CD4-positive, alpha-beta T cell treated with Interleukin-15 for 4 hours (primary cell): Measurements from ENCODE around the gene TMEM123.
A peak's percentile ranks its signal among the peaks of the same experiment; 100 is the strongest.
"Not testable (repeated sequence)": the region's sequence is repeated elsewhere in the genome, so short reads cannot be mapped to it uniquely, and the experiment has no call there.

Experiments
- DNase-seq: peaks from one replicate; pipeline ENCODE4 v3.0.0-alpha.2; 2020; ENCODE audit warnings: low spot score

Gene TMEM123

DNA sequence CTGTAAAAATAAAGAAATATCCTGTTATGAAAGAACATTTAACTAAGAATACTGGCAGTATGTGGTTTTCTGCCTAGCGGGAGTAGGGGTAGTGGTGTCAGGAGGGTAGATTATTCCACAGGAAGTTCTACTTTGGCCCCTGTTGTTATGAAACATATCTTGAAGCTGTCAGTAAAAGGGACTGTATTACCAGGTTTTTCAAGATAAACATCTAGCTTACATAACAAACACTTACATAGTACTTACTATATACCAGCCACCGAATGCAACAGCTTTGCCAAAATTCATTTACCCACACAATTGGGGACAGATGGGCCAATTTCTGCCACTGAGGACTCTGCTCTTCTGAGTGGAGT lies 3.7 kb downstream of the TMEM123 start:
- DNase-seq: no peak

DNA sequence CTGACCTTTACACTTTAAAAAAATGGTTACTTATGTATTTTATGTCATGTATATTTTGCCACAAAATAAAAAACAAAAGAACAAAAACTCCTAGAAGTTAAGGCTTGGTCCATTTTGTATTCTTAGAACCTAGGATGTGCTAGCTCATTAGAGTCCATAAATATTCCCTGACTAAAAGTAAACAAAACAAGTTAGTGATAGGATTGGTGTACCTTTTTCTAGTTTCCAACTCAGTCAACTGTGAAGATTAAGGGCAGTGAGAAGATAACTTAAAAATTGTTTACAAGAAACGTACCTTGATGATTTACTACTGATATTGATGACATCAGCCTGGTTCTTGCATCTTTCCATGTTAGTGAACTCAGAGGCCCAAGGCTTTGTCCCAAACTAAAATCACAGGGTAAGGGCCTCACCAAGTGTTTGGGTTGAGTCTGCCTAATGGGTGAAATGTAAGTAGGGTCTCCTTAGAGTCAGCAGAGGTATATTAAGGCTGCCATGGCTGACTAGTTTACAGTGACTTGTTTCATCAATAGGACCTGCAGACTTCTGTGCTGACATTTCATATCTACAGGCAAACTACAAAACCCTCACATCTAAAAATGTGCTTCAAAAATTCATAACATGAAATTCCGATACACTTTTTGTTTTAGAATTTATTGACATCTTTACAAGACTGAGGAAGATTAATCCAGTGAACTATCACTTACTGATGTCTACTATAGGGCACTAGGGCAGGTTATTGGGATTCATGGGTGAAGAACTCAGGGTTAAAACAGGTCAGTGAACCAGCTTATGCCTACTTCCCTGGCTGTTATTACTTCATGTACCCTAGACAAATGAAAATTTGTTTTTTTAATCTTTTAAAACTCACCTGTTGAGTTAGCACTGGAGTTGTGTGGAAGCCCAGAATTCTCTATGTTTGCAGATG lies 4.4 kb downstream of the TMEM123 start:
- DNase-seq: no peak

DNA sequence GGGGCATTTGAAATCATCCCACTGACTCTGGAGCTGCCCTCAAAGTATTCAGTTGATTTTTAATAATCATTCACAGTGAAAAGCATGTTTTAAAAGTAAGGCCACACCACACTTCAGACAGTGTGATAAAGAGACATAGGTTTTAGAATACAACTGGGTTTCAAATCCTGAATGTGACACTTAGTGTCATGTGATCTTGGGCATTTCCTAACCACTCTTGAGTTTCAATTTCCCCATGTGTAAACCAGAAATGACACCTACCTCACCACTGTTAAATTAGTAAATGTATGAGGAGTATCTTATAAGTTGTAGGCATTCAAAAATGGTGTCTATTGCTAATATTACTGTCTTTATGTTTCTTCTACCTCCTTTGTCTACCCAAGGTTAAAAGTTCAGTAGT lies 5.4 kb downstream of the TMEM123 start:
- peak; percentile 57 for DNase-seq

DNA sequence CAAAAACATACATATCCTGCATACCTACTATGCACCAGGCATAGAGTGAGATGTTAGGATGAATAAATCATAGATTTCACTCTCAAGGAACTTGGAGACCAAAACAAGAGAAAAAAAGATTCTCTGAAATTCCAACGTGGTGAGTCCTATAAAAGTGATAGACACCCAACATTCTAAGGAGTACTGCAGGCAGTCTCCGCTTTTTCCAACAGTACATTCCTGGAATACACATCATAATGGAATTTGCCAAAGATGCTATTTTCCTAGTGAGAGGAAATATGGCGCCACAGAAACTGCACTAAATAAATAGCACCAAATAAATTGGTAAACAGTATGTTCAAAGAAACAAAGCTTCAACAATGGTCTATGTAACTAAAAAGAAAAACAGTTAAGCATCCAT lies 6.0 kb downstream of the TMEM123 start:
- DNase-seq: no peak

DNA sequence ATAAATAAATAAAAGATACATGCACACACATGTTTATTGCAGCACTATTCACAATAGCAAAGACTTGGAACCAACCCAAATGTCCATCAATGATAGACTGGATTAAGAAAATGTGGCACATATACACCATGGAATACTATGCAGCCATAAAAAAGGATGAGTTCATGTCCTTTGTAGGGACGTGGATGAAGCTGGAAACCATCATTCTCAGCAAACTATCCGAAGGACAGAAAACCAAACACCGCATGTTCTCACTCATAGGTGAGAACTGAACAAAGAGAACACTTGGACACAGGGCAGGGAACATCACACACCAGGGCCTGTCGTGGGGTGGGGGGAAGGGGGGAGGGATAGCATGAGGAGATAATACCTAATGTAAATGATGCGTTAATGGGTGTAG lies 7.9 kb downstream of the TMEM123 start:
- not testable (repeated sequence) for DNase-seq

DNA sequence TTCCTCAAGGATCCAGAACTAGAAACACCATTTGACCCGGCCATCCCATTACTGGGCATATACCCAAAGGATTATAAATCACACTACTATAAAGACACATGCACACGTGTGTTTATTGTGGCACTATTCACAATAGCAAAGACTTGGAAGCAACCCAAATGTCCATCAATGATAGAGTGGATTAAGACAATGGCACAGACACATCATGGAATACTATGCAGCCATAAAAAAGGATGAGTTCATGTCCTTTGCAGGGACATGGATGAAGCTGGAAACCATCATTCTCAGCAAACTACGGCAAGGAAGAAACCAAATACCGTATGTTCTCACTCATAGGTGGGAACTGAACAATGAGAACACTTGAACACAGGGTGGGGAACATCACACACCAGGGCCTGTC lies 8.4 kb downstream of the TMEM123 start:
- not testable (repeated sequence) for DNase-seq

DNA sequence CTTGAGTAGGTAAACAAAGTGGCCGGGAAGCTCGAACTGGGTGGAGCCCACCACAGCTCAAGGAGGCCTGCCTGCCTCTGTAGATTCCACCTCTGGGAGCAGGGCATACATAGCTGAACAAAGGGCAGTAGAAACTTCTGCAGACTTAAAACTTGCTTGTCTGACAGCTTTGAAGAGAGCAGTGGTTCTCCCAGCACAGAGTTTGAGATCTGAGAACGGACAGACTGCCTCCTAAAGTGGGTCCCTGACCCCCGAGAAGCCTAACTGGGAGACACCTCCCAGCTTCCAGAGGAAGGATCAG lies 13.6 kb downstream of the TMEM123 start:
- DNase-seq: not testable (repeated sequence)

DNA sequence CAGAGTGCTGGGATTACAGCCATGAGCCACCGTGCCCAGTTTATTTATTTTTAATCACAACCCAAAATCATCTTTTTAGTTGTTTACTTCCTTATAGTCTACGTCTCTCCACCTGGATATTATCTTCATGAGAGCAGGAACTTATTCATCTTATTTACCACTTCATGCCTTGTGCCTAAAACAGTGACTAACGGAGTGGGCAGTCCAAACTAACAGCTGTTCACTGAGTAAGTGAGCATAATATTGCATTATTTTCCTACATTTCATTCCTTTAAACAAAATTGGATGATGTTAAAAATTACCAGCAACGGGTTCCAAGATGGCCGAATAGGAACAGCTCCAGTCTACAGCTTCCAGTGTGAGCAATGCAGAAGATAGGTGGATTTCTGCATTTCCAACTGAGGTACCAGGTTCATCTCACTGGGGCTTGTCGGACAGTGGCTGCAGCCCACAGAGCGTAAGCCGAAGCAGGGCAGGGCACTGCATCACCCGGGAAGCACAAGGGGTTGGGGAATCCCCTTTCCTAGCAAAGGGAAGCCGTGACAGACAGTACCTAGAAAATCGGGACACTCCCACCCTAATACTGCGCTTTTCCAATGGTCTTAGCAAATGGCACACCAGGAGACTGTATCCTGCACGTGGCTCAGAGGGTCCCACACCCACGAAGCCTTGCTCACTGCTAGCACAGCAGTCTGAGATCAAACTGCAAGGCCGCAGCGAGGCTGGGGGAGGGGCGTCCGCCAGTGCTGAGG lies 14.1 kb downstream of the TMEM123 start:
- DNase-seq: no peak

DNA sequence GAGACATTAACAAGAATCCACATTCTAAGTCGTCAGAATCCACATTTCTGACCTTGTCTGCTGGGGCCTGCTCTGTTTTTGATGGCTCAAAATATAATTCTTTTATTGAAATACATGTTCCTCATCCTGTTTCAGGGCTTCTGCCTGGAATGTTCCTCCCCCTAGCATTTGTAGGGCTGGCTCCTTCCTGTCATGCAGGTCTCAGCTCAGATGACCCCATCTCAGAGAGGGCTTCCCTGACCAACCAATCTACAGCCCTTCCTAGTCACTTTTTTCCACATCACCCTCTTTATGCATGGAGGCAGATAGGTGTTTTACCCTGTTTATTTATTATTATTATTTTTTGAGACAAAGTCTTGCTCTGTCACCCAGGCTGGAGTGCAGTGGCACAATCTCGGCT lies 14.8 kb downstream of the TMEM123 start:
- DNase-seq: no peak

DNA sequence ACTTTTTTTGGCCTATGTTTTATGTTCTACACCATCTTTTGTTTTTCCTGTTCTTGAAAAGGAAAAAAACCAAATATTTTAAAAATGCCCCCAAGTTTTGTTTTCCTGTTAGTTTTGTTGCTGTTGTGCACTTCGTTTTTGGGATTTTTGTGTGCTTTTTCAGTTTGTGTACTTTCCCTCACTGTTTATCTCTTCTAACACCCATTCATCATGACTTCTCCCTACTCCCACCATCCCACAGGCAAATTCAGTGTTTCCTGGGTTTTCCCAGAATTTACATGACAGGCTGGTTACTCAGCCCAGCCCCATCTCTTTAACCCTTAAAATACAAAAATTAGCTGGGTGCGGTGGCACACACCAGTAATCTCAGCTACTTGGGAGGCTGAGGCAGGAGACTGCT lies 15.6 kb downstream of the TMEM123 start:
- no peak for DNase-seq

DNA sequence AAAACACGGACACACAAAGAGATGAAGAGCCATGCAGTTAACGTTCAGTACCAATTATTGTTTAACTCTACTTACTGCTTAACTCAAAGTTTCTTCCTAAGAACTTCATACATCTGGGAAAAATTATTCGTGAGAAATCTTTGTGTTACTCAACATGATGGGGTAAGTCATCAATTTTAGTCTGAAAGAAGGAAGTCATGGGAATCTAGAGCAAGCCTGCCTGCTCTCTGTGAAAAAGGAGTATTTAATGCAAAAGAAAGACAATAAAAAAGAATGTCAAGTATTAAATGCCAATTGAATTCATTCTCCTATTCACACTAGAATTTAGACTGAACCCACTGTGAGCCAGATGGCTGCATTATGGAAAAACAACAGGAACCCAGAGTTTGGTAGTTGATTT lies 16.0 kb downstream of the TMEM123 start:
- no peak for DNase-seq

DNA sequence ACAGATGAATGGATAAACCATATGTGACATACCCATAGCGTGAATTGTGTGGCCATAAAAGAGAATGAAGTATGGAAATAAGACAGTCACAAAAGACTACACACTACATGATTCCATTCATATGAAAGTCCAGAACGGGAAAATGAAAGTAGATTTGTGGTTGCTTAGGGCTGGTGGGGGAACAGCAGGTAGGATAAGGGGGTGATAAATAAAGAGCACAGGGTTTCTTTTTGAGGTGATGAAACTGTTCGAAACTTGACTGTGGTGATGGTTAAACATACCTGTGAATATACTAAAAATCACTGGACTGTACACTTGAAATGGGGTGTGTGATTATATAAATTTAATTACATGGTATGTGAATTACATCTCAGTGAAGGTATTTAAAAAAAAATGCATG lies 16.9 kb downstream of the TMEM123 start:
- DNase-seq: no peak

DNA sequence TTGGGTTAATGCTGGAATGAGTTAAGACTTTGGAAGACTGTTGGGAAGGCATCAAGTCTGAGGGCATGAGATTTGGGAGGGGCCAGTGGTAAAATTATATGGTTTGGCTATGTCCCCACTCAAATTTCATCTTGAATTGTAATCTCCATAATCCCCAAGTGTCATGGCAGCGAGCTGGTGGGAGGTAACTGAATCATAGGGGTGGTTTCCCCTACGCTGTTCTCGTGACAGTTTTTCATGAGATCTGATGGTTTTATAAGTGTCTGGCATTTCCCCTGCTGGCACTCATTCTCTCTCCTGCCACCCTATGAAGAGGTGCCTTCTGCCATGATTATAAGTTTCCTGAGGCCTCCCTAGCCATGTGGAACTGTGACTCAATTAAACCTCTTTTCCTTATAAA lies 19.0 kb downstream of the TMEM123 start:
- DNase-seq: not testable (repeated sequence)

DNA sequence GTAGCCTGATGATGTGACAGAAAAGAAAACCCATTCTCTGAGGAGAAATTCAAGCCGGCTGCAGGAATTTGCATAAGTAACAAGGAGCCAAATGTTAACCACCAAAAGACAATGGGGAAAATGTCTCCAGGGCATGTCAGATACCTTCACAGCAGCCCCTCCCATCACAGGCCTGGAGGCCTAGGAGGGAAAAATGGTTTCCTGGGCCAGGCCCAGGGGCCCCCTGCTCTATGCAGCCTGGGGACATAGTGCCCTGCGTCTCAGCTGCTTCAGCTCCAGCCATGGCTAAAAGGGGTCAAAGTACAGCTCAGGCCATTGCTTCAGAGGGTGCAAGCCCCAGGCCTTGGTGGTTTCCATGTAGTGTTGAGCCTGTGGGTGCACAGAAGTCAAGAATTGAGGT lies 20.0 kb downstream of the TMEM123 start:
- not testable (repeated sequence) for DNase-seq

DNA sequence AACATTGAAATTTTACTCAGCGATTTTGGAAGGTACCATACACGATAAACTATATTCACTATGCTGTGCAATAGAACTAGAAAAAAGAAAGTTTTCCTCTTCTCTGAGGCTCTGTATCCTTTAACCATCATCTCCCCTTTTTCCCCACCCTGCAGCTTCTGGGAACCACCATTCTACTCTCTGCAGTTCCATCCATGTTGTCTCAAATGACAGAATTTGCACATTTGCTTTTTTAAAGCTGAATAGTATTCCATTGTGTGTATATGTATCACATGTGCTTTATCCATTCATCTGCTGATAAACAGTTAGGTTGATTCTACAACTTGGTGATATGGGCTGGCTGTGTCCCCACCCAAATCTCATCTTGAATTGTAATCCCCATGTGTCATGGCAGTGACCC lies 21.2 kb downstream of the TMEM123 start:
- DNase-seq: no peak

DNA sequence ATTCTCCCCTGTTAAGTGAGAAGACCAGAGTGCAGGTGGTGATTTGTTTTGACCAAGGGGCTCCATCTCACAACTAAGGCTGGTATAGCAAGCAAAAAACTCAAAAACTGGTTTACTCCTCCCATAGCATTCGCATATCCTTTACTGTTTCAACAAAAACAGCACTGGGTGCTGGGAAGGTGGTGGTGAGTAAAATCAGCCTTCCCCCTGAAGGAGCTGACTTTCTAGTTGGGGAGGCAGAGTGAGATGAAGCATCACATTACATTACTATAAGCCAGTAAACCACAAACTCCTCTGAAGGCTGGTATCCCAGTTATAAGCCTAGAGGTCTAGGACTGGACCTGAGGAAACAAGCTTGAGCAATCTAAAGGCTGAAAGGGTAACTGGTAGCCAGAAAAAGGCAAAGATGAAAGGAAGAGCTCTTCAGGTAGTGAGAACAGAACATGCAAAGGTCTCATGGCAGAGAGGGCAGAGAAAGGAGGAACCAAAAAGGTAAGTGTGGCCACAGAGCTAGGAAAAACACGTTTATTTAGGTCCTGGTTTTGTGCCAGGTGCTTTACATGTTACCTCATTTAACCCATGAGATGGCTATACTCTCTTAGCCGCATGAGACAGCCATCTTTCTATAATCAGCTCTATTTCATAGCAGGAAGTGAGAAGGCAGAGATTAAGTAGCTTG lies 22.3 kb downstream of the TMEM123 start:
- DNase-seq: no peak

DNA sequence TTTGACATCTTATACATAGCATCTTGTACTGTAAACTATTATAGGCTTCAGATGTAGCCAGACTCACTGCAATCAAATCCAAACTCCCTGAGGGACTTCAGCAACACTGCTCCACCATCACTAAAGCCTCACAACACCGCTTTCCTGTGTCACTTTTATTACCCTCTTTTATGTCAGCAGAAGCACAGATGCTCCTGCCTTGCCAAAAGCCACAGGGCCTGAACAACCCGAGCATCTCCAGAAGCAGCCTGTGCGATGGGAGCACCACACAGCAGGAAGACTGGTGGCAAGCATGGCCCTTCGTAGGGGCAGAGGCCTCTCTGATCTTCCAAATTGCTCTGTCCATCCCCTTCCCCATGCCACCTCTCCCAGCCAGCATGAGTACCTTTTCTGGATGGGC lies 22.9 kb downstream of the TMEM123 start:
- no peak for DNase-seq

DNA sequence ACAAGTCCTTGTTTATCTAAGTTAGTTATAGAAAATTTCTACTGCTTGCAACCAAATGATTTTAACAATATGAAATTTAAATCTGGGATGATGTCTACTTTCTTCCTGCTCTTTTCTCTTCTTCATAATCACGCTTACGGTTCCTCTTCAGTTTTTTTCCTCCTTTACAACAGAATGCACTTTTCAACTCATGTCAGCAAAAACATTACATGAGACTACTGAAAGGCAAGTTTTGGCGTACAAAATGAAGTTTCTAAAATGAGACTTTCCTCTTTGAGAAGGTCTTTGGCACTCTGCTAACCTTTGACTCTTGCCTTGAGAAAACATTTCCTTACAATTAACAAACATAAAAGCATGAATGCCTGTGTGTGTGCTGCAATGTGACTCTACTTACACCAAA lies 23.3 kb downstream of the TMEM123 start:
- DNase-seq: no peak

DNA sequence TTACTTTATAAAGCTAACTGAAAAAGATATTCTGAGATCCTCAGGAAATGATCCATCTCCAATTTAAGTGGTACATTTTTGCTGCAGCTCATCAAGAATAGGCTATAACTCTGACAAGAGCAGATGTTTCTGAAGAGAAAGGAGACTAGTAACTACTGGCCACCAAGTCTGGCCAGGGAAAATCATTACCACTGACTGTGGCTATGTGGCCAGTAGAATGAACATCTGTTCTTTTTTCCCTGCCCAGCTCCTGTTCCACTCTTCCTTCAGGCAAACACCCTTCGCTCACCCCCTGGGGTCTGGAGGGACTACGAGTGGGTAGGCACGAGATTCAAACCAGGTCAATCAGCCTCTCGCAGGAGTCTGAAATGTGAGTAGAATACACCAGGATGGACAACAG lies 23.9 kb downstream of the TMEM123 start:
- no peak for DNase-seq

DNA sequence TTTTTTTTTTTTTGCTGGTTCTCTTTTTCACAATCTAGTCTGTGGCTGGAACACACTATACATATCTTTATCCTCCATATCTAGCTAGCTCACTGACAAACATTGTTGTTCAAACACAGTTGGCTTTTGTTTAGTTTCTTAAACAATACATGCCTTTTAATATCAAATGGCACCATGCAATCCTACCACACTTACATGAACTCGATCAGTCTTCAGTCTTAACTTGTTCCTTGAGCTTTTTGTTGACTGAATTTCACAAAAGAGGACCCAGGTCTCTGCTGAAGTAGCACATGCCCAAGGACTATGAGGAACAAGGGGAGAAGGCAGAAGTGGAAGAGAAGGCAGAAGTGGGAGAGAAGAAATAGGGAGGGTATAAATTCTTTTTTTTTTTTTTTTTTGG lies 25.5 kb downstream of the TMEM123 start:
- no peak for DNase-seq

DNA sequence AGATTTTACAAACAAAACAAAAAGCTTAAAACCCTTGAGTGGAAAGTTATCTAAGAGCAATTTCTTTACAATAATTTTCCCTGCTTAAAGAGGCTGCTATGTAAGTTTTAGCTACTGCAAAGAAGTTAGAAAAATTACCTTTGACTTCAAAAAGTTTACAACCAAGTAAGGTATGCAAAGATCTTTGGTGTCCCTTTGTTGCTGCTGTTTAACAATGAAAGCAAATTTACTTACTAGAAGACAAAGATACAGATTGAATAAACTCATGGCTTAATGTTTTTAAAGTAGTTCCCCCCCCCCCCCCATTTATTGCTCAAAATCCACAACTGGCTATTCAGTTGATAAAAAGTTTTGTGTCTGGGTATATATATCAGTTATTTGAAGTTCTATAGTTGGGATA lies 26.0 kb downstream of the TMEM123 start:
- no peak for DNase-seq

DNA sequence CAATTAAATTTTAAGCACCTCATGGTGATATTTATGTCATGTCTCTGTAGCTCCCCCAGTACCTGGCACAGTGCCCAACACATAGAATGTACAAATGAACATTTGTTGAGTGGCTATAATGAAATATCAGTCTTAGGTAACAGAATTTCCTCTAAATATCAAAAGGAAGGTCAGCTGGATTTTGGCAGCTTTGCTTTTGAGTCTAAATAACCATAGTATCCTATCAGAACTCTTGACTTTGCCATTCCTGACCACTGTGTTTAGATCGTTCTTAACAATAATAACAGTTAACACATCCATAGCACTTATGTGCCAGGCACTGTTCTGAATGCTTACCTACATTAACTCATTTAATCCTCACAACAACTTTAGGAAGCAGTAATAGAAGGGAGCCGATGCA lies 26.6 kb downstream of the TMEM123 start:
- no peak for DNase-seq

DNA sequence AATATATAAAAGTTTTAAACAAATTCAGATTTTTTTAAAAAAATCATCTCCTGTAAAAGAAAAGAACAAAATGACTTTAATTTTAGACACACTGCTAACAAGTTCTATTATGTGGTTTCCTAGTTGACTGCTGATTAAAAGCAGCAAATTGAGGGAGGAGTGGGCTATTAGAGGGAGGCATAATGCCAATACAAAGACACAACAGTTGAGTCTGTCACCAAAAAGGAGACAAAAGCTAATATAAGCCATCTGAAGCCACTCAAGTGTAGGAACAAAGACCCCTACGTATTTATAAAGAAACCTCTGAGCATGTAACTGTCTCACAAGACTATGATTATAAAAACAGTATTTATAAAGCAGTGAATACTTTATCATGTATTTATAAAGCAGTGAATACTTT lies 28.6 kb downstream of the TMEM123 start:
- no peak for DNase-seq
